Measurements from ENCODE around the gene HTRA3. TPM values are rescaled to one million over a fixed set of nuclear protein-coding genes. Genes with fewer than 3 reads are reported as not detected.

HTRA3 gene
- total RNA-seq, 1 donor from 2014 or later = 0.05 TPM

GRCh38 chr4:8355864-8356565 lies 86.5 kb downstream of the HTRA3 start:
- no peak for DNase-seq (ENCODE audit: low read depth)

Other genes starting within 250 kb of the HTRA3 start
- gene ABLIM2, start 110.9 kb upstream of the HTRA3 start, total RNA-seq = 1.2 and 6.1 TPM in 2 replicates
- 25.4 and 27.2 TPM in 2 replicates for gene SH3TC1, start 70.5 kb upstream of the HTRA3 start, total RNA-seq
- gene ACOX3, start 171.0 kb downstream of the HTRA3 start, total RNA-seq = 25.0 and 41.5 TPM in 2 replicates
- gene TRMT44, start 171.0 kb downstream of the HTRA3 start, total RNA-seq = 8.7 and 14.5 TPM in 2 replicates